Activated gamma-delta T cell treated with anti-CD3 and anti-CD28 coated beads, Interleukin-2, amount 50 U/mL, for 16 hours (primary cell): ENCODE measurements around the gene HSPA2.

Experiments
- DNase-seq: peaks from one replicate; pipeline ENCODE4 v3.0.0-alpha.2; 2020; ENCODE audit warnings: low read depth

HSPA2 gene

GRCh38 chr14:64540208-64541202, at the start of gene HSPA2:
Gene HSPA2 (plus strand): TSS chr14:64540741. CDS start chr14:64540850, 109 bp downstream.
- peak; percentile 92 for DNase-seq

- DNase-seq: no peak
Measured at GRCh38 chr14:64491637-64492036, 48.9 kb upstream of the HSPA2 start.

- no peak for DNase-seq
Measured at GRCh38 chr14:64493455-64493854, 47.1 kb upstream of the HSPA2 start.

DNA sequence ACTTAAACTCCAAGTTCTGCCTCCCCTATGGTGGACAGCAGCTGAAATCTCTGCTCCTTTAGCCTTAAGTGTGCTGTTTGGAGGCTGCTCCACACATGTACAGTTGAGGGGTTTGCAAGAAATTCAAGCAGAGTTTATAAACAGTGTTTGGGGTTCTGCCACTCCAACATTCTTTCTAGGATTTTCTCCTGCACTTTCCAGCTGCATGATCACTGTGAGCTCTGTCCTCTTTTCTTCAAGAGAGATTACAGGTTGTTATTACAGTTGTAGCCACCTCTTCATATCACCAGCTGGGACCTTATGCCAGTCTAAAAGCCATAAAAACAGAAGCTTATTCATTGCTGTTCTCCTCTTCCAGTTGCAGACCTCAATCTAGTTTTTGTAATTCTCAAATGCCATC, 45.3 kb upstream of the HSPA2 start:
- no peak for DNase-seq

GRCh38 chr14:64496764-64497163, 43.8 kb upstream of the HSPA2 start:
- no peak for DNase-seq

DNA sequence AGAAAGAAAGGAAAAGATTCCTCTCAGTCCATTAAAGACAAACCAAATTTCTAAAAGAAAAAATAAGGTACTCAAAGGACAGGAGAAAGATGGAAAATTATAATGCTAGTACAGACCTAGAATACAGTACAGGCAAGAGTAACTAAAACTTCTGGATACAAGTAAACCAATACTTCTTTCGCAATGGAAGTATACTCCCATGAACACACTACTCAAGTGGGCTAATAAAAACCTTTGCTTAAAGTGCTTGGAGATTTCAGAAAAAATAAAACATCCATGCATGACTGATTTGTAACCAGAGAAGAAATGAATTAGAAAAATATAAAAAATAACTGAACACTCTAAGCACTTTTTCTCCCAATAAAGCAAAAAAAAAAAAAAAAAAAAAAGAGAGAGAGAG, 40.5 kb upstream of the HSPA2 start:
- no peak for DNase-seq

DNA sequence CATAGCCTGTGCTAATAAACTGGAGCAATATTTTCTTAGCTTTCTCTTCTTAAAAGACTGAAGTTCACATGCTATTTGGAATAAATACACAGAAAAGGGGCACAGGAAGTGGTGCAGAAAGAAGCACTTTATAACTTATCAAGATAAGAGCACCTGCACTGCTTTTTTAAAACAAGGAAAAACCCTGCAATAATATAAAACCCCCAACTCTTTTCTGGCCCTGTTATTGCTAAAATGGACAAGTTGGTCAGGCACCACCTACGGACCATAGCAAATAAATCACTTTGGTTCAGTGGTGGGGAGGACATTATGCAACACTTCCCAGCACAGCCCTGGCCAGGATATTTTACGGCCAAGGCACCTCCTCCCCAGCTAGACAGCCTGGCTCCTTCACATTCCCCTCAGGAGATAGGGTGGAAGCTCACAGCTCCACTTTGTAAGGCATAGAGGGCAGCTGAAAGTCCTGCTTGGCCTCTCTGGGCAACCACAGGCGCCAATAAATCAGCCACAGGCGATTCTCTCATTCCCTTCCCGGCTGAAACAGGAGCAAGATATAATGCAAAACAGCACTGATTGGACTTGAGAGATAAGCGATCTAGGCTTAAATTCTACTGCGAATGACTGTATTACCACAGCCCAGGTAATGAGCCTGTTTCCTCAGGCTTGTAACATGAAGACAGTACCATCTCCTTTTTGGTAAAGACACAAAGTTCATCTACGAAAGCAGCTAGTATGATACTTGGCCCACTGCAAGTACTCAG, 39.0 kb upstream of the HSPA2 start:
- no peak for DNase-seq

GRCh38 chr14:64502456-64502855, 38.1 kb upstream of the HSPA2 start:
- DNase-seq: no peak

GRCh38 chr14:64502887-64503433, 37.6 kb upstream of the HSPA2 start:
- DNase-seq: no peak

DNA sequence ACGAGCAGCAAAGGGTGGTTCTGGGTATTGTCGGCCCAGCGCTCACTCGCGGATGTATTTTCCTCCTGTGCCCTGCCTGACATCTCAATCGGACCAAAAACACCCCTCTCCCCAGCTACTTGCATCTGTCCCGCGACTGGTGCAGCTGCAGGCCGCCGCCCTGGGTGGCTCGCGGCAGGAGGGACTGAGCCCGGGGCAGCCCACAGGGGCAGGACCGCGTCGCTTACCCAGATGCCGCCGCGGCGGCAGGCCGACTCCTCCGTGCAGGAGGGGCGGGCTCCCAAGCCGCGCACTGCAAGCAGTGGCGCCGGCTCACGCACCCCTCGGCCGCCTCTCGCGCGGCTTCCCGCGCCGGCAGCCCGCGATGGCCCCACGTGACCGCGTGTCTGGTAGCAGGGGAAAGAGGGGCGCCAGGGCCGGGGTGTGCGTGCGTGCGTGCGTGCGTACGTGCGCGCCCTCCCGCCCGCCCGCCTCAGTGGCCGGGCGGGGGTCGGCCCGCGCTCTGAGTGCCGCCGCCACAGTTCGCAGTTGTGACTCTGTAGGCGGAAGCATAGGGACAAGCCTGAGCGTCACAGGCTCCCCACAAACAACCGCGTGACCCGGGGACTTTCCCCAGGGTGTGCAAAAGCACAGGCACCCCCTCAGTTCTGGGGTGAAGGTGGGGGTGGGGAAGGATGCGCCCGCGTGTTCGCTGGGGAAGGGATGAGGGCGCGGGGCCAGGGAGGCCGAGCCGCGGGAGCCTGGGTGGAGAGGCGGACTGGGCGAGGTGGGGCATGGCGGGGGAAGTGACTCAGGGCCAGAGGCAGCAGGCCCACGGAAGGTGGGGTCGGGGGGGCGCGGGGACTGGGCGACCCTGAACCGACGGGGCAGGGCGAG, 36.9 kb upstream of the HSPA2 start, which contains the start of gene ZBTB25:
Gene ZBTB25 (minus strand): TSS at position 405 of the 876 bp plus-strand sequence. CDS start 13,305 bp downstream, outside the sequence.
- peak; percentile 95 for DNase-seq

GRCh38 chr14:64504310-64504896, 36.1 kb upstream of the HSPA2 start, which contains the start of gene ZBTB1:
Gene ZBTB1 (plus strand): TSS chr14:64504770. CDS start chr14:64521505, 16,735 bp downstream.
- peak; percentile 87 for DNase-seq

DNA sequence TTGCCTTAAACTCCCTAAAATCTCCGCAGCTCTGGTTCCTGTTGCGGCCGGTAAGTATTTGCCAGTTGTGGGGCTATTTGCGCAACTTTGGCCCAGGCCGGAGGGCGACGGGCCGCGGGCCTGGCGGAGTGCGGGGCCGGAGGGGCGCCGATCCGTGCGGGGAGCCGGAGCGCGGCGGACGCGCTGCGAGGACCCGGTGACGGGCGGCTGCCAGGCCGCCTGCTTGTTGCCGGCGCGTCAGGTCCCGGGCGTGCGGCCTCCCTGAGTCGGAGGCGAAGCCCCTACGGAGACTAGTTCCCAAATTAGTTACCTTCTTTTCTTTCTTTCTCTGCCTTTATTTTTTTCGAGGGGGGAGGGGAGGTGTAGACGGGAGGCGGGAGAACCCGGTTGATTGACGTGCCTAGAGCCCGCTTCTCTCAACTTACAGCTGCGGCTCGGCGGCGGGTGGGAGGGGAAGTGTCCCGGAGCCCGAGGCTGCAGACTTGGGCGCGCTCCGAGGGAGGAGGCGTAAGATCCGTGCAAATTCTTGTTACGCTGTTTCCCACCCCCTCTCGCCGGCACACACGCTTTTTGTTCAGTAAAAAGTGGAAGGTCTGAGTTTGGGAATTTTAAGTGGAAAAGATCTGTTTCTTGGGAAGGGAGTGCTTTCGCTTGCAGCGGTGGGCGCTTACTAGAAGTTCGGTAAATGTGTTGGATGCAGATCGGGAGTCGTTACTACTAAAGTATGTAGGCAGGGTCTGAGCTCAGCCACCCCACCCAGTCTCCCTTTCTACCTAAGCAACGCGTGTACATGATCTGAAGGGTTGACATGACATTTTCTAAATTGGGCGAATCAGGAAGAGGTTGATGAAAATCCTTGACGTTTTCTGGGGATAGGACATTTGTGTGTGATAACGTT, 35.4 kb upstream of the HSPA2 start:
- peak; percentile 70 for DNase-seq

DNA sequence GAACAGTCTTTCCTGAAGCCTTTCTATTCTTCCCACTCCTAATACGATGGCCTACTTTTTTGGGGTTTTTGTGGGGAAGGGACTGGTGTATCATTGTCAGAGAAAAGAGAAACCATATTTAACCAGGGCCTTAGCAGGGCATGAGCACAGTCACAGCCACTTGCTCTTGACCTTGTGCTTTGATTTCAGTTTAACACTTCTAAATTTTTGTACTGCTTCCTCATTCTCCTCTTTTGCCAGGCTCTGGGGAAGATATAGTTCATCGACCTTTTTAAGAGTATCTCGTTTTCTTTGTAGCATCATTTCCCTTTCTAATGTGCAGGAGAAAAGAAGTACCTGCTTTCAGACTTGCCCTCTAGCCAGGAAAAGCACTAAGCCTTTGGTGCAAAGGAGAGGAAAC, 33.8 kb upstream of the HSPA2 start:
- no peak for DNase-seq

DNA sequence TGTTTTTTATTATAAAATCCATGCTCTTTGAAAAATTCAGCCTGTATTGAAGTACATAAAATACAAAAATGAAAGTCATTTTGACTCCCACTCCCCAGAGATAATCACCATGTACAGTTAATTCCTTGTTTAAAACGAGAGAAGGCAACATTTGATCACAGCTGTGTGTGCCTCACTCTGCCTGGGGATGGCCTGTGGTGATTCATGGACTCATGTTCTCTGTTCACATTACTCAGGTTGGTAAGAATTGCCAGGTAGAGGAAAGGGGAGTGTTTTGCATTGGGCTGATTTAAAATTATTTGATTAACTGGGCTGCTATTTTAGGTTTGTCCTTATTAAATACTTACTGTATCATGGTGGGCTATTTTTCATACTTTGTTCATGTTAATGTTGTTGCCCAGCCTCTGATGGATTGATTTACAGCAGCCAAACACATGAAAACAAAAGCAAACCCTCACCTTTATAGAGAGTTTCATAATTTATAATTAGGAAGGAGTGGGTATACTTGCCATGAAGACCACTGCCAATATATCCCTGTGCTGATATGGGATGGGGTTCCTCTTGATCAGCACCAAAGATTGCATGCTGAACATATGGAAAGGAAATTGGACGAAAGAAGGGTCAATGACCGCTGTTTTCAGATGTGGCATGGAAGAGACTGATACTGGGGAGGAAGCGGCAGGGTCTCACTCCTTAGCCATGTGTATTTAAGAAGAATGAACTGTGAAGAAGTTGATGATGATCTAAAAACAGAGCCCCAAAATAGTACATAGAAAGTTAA, 33.0 kb upstream of the HSPA2 start:
- no peak for DNase-seq

DNA sequence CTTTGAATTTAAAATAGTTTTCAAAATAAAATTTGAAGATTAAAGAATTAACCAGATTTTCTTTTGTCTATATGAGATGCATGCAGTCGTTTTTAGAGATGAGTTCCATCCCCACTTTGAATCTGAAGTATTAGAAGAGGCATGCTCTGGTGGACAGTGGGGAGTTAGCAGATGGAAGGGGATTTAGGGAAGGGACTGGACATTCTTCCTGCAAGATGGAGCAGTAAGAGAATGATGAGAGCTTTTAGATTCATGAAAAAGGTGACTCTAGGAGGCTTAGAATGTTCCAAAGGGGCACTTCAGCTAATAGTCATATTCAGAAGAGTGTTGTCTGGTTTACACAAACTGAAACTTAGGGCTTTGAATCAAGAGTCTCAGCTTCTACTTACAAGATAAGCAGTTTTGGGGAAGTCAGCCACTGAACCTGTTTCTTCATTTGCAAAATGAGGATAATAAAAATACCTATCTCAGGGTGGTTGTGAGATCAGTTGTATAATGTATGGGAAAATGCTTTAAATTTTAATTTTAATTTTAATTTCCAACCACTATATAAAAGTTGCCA, 32.2 kb upstream of the HSPA2 start:
- DNase-seq: no peak

DNA sequence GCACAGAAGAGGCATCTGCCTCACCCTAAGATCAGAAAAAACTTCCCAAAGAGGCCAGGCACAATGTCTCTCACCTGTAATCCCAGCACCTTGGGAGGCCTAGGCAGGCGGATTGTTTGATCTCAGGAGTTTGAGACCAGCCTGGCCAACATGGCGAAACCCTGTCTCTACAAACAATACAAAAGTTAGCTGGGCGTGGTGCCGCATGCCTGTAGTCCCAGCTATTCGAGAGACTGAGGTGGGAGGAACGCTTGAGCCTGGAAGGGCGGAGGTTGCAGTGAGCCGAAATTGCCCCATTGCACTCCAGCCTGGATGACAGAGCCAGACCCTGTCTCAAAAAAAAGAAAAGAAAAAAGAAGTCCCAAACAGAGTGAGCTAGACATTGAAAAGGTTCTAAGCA, 31.5 kb upstream of the HSPA2 start:
- no peak for DNase-seq

DNA sequence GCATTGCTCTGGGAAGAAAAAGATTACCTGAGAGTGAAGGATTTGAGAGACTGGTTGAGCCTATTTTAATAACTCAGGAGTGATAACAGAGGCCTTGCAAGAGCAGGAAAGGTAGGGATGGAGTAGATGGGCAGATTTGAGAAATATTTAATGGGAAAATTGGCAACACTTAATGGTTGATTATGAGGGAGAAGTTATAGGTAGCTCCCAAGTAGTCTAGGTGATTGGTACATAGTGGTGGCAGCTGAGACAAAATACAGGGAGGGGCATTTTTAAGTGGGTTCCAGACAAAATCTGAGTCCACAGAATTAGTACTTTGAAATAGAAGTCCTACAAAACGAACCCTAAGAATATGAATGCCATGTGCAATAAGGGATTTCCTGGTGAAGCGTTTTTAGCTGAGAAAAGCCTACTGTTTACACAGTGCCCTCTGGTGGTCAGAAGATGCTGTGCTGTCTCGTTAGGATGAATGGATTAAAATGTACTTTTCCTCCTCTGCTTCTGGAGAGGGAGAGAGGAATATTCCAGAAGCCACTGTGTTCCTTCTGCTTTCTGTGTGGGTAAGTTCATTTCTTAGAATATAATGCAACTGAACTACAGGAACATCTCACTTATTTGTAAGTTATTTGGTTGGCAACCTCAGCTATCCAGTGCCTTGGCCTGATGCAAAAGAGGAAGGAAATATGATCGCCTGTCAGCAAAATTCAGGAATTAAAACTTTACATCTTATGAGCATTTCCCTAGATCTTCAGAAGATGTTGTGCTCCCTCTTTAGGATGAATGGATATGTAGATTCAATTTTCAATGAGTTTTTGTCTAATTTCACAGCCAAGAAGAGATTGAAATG, 29.5 kb upstream of the HSPA2 start:
- DNase-seq: peak; percentile 61

GRCh38 chr14:64513271-64513670, 27.3 kb upstream of the HSPA2 start:
- no peak for DNase-seq
